NCI-H82 treated with DMSO at 0.1 percent for 48 hours (cell line): Measurements from ENCODE around the gene TSPAN17.

Source experiments
- DNase-seq: peaks from one replicate; lab custom pipeline; 2025; ENCODE audit not compliant: unreplicated experiment; lab: John Stamatoyannopoulos, UW

TSPAN17 gene

DNA sequence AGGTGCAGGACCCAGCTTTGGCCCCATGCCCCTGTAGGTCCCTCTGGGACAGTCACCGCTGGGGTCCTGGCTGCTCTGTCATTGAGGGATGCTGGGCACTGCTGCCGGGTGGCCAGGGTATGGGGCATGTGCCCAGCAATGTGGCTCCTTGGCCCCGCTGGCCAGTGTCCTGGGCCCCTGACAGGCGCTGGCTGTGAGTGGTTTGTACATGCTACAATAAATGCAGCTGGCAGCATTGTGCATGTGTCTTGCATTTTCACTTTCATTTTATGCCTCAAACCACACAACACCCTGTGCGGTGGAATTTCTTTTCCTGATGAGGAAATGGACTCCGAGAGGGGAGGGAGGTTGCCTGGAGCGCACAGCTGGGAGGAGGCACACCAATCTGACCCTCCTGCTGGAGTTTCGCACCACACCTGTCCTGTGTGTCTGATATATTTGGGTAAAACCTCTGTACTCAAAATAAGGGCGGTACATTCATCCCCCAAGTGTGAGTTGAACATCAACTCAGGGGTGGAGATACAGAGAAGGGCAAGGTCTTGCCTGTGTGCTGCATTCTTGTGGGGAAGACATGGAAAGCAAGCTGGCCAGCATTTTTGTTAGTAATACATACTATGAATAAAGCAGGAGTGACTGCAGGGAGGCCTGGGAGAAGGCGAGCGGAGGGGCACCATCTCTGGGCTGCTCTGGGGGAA is 11.7 kb downstream of the TSPAN17 start:
- DNase-seq = no peak

DNA sequence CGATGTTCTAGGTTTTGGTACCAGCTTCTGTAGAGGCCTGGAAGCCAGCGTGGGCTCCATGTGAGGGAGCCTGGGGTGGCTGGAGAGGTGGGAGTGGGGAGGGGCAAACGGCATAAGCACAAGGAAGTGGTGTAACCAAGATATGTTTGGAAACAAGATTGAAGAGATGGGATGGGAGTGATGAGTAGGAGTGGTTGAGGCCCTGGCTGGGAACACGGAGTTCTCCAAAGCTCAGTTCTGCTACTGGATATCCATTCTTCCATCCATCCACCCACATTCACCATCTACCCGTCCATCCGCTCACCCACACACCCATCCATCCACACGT is 12.2 kb downstream of the TSPAN17 start:
- DNase-seq = no peak

DNA sequence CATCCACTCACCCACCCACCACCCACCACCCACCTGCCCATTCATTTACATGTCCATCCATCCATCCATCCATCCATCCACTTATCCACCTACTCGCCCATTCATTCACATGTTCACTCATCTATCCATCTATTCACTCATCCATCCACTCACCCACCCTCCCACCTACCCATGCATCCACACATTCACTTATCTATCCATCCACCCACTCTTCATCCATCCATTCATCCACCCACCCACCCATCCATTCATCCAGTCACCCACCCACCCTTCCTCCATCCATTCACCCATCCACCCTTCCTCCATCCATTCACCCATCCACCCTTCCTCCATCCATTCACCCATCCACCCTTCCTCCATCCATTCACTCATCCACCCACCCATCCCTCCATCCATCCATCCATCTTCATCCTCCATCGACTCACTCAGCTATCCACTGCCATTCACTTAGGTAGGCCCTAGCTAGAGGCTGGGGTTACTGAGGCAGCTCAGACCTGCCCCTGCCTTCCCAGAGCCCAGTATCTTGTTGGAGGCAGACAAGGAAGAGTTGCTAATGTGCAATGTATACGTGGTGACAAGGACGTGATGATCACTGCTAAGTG is 12.7 kb downstream of the TSPAN17 start:
- DNase-seq = no peak

DNA sequence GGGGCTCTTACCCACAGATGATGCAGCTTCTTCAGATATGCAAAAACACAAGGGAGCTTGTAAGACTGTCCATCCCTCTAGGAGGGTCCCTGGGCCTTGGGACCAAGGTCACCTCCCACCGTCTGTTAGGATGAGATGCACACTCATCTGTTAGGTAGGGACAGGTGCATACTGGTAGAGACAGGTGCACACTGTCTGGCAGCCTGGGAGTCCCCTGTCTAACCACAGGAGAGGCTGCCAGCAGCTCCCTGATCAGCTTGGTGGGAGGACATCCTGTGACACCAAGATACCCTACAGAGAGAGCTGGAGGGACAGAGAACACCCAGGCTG is 13.2 kb downstream of the TSPAN17 start:
- DNase-seq = no peak

DNA sequence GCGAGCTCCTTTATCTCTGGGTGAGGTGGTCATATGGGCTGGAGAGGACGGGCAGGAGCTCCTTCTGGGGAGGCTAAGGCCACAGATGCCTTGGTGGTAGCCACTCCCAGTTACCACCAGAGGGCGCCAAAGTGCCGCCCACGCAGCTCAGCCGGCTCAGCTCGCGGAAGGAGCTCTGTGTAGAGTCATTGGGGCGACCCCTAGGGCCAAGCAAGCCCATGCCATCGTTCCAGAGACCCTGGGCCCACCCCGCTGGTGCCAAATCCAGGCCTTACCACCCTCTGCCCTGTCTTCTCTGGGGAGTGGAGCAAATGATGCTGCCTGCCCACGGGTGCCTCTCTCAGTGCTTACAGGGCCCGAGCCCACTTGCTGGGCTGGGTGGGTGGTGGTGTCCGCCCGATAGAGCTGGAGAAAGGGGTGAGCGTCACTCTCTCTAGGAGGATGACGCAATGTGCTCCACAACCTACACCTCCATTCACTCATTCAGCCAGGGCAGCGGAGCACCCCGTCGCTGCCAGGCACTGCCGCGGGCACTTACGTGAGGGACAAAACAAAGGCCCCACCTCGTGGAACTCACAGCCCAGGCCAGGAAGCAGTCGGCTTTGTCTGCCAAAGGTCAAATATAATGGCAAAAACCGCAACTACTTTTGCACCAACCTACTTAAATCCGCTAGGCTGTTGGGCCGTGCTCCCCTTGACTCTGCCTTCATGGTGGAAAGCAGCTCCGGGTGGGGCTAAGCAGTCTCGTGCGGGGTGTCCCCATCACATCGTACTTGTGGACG is 13.8 kb downstream of the TSPAN17 start:
- DNase-seq = peak; percentile 35

DNA sequence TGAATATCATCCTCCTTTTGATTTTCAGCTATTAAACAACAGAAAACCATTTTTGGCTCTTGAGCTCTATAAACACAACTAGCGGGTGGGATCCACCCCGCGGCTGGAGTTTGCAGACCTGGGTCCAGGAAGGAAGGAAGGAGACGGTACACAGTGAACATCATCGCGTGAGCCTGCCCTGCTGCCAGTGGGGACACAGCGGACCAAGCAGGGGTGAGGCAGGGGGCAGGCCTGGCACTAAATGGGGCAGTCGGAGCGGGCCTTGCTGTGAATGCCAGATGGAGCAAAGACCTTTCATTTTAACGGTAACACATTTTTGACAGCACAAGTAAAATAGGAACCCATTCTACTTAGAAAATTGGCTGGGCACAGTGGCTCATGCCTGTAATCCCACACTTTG is 14.4 kb downstream of the TSPAN17 start:
- DNase-seq = no peak

DNA sequence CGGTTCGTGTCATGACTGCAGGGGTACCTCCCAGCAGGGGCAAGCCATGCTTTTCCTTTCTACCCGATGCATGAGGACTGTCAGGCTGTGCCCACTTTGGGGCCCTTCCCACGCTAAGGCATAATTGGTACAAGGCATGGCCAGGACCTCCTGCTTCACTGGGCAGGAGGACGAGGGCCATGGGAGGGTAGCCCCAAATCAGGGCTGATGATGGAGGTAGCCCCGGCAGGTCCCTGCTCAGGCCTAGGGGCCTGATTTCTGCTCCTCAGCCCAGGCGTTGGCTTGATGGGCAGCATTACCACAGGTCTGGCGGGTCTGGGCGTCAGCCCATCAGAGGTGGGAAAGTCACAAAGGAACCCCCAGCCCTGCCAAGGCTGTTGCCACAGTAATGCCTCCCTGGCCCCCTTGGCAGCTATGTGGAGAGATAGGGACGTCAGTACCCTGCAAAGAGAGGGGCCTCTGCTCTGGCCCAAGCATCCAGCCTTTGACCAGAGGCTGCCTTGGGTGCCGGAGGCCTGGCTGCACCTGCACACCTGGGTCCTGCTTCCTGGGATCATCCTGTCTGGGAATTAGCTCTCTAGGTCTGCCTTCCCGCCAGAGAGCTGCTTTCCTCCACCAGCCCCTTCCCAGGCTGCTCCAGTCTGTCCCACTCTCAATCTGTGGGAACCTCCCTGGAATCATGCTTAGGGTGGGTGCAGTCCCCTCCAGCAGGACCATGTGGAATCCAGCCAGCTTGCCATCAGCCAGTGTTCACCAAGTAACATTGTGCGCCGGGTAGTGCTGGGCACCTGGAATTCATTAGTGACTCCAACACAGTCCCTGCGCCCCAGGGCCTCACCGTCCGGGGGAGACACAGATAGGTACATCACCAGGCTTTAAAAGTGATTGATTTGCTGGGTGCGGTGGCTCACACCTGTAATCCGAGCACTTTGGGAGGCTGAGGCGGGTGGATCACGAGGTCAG is 15.4 kb downstream of the TSPAN17 start:
- DNase-seq = no peak

DNA sequence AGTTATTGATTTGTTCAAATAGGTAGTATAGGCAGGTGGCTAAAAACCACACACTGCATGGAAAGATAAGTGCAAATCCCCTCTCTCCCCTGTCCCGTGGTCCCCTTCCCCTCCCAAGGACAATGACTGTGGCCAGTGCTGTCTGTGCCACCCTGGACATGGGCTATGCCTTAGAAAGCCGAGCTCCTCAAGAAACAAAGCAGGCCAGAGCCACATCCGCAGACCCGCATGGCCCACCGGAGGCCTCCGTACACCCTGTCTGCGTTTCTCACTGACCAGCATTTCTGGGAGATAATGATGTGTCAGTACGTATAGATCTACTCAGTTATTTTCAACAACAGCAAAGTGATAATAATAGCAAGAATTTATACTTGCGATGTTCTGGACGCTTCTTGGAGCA is 16.3 kb downstream of the TSPAN17 start:
- no peak for DNase-seq

DNA sequence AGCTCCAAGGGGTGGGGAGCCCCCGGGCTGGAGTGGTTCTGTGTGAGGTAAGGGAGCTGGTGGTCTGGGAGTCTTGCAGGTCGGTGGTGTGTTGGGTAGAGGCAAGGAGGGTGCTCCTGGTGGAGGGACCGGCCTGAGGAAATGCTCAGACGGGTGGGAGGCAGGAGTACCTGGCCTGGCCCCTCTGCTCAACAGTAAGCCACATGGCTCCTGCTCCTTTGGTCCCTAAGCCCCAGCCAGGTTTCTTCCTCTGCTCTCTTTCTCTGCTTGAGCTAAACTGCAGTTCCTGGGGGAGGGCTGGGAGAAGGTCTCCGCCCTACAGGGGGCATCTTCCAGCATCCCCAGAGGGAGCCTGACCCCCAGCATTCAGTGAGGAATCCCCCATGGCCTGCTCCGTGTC is 17.2 kb downstream of the TSPAN17 start:
- DNase-seq = no peak

DNA sequence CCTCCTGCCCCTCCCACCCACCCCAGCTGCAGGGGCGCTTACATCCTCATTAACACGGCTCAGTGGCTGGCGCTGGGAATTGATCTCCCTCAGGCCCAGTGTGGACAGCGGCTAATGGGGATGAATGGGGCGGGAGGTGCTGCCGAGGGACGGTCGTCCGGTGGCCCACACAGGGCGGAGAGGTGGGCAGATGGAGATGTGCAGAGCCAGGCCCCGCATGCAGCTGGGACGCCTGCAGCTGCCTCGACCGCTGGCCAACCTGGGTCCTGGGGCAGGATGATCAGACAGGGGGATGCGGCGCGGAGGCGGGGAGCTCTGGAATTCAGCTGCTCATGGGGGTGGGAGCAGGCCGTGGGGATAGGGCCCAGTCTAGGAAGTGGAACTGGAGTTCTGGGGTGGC is 17.6 kb downstream of the TSPAN17 start:
- no peak for DNase-seq

DNA sequence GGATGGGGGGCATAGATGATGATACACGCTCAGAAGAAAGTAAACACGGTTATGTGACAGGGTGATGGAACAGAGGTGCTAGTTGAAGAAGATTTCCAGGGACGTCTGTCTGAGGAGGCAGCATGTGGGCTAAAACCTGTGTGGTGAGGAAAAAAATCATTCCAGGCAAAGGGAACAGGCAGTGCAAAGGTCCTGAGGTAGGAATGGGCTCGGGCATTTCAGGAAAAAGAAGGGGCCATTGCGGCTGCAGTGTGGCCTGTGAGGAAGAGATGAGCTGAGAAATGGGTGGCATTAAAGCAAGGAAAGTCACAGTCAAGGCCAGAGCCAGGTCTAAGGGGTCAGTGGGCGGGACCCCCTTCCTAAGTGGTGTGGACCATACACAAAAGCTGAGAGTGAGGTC is 18.2 kb downstream of the TSPAN17 start:
- DNase-seq = no peak

DNA sequence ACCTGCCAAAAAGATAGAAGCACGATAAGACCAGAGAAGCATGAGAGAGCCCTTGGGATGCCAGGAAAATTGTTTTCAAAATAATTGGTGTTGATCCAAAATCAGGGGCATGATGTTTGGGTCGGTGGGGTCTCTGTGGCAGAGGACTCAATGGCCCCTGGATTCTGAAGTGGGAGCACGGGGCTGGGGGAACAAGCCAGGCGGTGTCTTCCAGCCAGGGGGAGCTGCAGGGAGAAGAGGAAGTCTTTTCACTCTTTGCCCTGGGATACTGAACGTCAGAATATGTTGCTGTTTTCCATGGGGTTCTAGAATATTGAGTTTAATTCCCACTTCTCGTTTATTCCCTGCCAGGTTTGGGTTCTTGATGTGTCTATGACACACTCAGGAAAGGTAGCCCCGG is 20.4 kb downstream of the TSPAN17 start:
- DNase-seq = no peak

DNA sequence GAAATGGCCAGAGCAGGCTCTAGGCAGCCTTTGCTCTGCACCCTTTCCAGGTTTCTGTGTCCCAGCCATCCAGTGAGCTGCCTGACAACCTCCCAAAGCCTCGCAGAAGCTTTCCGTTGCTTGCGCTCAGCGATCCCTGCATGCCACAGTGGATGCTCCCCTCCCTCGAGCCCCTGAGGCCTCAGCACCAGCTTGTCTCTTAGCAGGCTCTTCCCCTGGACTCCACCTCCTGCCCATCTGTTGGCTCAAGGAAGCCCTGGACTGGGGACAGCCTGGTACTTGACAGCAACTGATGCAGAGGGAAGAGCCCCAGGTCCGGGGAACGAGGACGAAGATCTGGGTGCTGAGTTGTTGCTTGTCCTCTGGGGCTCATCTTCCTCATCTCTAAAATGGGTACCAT is 23.2 kb downstream of the TSPAN17 start:
- peak; percentile 6 for DNase-seq

DNA sequence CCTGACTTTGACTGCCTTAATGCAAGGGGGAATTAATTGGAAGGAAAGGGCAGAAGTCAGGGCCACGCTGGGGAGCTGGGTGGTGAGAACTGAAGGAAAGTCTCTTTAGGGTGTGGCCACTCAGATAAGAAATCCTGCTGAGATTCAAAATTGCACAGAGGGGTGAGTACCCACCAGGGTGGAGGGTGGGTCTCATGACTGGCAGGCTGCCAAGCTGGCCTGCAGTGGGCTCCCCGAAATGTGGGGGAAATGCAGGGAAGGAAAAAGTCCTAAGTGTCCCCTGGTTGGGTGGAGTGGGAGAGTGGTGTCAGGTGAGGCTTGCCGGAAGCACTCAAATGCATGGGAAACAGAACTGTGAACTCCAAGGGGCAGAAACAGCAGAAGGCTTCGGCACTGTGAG is 24.1 kb downstream of the TSPAN17 start:
- no peak for DNase-seq

DNA sequence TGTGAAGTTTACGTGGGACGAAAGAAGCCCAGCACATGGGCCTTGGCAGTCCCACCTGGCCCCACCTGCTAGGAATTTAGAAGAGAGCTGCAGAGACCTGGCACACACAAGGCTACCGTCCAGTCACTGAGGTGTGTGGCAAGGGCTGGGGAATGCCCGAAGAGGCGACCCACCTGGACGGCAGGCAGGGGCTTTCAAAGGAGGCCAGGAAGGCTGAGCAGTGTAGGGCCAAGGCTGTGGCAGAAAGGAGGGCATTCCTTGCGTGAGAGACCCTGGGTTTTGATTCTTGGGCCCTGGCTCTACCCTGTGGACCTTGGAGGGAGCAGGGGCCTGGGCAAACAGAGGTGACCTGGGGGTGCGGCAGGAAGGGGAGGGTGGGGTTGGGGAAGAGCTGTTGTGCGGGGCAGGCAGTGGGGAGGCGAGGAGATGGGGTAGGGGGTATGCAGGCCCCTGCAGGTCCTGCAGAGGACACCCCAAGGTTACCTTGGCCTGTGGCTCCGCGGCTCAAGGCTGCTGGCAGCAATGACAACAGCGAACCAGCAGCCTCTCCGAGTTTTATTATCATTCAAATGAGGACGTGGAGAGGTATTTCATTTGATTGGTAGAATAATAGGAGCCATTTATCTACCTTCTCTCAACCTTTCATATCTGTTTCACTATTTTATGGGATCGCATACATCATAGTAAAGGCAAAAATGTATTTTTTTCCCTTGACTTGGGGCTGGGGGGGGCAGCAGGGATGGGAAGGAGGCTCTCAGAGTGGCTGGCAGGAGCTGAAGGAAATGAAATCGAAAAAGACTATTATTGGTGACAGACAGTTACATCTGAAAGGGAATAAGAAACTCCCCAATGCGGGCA is 24.8 kb downstream of the TSPAN17 start:
- no peak for DNase-seq

DNA sequence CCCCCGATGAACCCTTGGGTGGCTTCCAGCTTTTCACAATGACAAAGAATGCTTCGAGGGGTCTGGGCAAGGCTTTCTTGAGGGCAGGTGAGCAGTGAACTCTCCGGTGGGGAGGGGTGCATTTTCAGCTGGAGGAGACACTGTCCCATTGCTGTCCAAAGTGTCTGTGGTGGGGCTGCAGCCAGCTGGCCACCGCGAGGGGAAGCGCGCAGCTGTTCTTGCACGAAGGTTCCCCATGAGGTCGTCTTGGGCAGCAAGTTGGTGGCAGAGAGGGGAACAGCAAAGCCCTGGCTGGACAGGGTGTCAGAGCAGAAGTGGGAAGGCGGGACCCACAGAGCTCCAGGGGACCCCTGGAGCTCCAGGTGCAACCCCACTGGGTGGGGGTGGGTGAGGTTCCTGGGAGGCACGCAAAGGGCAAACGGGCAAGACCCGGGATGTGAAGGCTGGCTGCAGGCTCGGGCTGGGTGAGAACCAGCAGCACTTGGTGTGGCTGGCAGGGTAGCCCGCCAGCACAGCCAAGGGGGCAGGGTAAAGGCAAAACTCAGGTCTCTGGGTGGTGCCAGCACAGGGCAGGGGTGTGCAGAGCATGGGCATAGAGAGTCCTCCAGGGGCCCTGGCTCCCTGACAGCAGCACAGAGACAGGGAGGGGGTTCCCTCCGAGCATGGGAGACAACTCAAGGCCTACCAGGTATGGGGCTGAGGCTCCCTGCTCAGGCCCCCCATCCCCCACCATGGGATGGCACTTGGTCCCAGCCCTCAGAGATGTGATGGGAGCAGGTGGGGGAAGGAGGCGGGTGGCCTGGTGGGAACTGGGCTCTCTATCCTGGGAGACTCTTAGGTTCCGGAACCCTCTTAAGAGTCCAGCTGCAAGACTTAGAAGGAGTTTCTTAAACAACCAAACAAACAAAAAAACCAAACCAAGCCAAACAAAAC is 26.6 kb downstream of the TSPAN17 start:
- no peak for DNase-seq

DNA sequence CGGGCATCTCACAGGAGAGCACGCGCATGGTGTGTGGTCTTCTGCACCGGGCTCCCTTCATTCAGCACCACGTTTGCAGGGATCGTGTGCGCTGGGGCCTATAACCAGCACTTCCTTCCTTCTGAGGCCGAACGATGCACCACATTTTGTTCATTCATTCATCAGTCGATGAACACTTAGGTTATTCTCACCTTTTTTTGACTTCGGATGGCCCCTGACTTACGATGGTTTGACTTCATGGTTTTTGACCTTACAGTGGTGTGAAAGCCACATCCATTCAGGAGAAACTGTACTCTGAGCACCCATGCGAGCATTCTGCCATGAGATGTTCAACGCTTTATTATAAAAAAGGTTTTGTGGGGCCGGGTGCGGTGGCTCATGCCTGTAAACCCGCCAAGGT is 27.5 kb downstream of the TSPAN17 start:
- DNase-seq = no peak

DNA sequence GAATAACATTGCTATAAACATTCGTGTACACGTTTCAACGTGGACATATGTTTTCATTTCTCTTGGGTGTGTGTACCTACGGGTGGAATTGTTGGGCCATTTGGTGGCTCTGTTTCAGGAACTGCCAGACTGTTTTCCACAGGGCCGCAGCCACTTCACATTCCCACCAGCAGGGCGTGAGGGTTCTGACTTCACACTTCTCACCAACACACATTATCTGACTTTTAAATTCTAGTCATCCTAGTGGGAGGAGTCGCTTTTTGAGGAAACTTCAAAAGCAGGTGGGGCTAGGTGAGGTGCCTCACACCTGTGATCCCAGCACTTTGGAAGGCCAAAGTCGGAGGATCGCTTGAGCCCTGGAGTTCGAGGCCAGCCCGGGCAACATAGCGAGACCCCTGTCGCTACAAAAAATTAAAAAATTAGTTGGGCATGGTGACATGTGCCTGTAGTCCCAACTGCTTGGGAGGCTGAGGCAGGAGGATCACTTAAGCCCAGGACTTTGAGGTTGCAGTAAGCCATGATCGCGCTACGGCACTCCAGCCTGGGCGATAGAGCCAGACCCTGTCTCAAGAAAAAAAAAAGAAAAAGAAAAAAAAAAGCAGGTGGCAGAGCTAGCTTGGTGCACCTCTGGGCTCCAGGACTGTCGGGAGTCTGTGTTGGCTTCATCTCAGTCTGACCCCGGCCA is 28.5 kb downstream of the TSPAN17 start:
- no peak for DNase-seq

DNA sequence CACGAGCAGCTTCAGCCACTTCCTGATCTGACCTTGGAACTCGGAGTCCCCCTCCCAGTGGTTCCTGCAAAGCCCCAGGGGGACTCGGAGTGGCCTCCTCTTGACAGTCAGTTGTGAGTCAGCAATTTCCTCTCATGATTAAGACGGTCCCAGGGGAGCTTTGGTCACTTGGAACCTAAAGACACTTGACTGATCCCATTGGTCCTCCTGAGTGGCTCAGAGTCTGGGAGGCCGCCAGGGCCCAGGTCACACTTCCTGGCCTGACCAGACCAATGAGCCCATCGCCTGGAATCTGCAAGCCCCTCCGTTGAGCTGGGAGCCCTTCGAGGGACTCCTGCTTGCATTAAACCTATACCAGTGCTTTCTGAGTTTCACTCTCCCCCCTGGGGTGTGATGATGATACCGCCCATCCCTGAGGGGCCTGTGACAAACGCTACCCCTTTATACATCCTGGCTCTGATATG is 29.1 kb downstream of the TSPAN17 start:
- peak; percentile 8 for DNase-seq
